ENCODE measurements around the gene NTN4. TPM values are rescaled to one million over a fixed set of nuclear protein-coding genes. Genes with fewer than 3 reads are reported as not detected.

Gene NTN4
- total RNA-seq, 1 donor from 2014 or later = 81.3 TPM

DNA sequence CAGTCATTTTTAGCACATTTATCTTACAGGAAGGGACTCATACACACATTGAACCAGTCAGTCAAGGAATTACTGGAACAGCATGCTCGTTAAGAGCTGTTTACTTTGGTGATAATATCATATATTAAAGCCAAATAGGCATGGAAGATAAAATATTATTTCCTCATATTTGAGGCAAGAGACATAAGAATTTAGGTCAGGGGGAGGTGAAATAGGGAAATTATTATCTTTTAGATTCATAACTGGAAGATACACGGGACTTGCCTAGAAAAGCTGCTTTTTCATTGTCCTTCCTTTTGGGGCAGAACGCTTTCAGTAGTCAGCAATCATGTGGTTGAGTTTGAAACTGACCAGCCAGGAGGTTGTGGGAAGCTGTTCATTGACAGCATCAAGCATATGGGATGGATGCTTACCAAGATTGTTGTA, 72.5 kb downstream of the NTN4 start:
- no peak for DNase-seq (ENCODE audit: low read depth)
- H3K27me3 ChIP-seq (ENCODE audit: control insufficient read depth, insufficient read depth, low read length) = no peaks in the 10 kb centered on the region
- H3K4me3 ChIP-seq (ENCODE audit: low read depth, low read length) = no peak overlapping the region
- TF ChIP-seq, protein P1, sequence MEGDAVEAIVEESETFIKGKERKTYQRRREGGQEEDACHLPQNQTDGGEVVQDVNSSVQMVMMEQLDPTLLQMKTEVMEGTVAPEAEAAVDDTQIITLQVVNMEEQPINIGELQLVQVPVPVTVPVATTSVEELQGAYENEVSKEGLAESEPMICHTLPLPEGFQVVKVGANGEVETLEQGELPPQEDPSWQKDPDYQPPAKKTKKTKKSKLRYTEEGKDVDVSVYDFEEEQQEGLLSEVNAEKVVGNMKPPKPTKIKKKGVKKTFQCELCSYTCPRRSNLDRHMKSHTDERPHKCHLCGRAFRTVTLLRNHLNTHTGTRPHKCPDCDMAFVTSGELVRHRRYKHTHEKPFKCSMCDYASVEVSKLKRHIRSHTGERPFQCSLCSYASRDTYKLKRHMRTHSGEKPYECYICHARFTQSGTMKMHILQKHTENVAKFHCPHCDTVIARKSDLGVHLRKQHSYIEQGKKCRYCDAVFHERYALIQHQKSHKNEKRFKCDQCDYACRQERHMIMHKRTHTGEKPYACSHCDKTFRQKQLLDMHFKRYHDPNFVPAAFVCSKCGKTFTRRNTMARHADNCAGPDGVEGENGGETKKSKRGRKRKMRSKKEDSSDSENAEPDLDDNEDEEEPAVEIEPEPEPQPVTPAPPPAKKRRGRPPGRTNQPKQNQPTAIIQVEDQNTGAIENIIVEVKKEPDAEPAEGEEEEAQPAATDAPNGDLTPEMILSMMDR (IDR thresholded peaks at IDR 0.05; ENCODE audit: insufficient read depth, low read length, poor library complexity, severe bottlenecking) = no peak
- H3K36me3 ChIP-seq (ENCODE audit: control insufficient read depth, insufficient read depth, low read length) = no peaks in the 10 kb centered on the region

DNA sequence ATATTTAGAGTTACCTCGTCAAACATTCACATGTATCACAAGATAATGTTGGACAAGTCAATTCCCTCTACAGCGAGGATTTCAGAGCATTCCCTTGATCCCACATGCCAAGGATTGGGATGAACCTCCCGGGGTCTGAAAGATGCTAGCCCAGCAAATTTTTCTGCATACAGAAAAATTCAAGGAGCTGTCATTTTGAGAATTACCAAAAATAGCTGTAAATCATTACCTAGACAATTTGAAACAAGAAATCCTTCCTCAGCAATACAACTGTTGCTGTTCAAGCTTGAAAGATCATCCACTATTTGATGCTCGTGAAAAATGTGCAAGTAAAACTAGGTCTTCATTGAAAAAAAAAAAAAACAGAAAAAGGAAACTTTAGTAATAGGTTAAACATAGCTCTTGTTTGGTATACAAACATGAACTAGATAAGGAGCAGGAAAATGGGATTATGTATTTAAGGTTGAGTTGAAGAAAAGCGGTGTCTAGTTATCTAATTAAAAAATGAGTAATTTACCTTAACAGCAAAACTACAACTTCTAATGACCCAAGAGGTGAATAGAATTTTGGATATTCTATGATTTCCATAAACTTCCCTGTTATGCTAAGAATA, 73.1 kb downstream of the NTN4 start:
- no peak overlapping the region for H3K4me3 ChIP-seq (ENCODE audit: low read depth, low read length)
- no peaks in the 10 kb centered on the region for H3K36me3 ChIP-seq (ENCODE audit: control insufficient read depth, insufficient read depth, low read length)
- no peak for DNase-seq (ENCODE audit: low read depth)
- H3K27me3 ChIP-seq (ENCODE audit: control insufficient read depth, insufficient read depth, low read length) = no peaks in the 10 kb centered on the region
- TF ChIP-seq, protein P1 (IDR thresholded peaks at IDR 0.05; ENCODE audit: insufficient read depth, low read length, poor library complexity, severe bottlenecking) = no peak

DNA sequence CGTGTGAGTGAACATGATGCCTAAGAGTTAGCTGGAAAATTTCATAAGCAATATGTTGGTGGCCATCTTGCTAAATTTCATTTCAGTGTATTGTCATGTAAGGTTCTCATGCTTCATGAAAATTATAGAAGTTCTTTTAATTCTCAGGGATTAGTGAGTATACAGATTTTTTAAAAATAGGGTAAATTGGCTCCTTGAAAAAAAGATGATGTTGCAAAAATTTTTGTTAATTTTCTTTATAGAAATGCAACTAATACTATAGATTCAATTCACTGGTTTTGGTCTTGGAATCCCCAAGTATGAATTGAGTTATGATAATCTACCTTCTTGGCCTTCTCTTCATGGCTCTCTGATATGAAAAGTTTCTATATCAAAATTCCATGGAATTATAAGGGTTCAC, 75.4 kb downstream of the NTN4 start:
- Histone ChIP-seq H3K4me3 (ENCODE audit: low read depth, low read length) (no peak overlapping the region), H3K36me3 (ENCODE audit: control insufficient read depth, insufficient read depth, low read length) (no peaks in the 10 kb centered on the region), H3K27me3 (ENCODE audit: control insufficient read depth, insufficient read depth, low read length) (no peaks in the 10 kb centered on the region)
- no peak for DNase-seq (ENCODE audit: low read depth)
- TF ChIP-seq, protein P1 (IDR thresholded peaks at IDR 0.05; ENCODE audit: insufficient read depth, low read length, poor library complexity, severe bottlenecking) = no peak

DNA sequence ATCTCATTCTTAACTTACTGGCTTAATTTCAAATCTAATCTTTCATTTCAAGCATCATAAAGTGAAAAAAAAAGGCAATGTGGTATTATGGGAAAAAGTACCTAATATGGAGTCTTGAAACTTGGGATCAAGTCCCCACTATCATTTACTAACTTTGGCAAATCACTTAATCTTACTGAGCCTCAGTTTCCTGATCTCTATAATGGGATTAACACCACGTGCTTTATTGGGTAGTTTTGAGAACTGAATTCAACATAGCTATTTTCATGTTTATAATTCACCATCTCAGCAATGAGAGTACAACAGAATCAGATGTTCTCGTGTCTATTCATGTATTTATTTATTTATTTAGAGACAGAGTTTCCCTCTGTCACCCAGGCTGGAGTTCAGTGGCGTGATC, 78.3 kb downstream of the NTN4 start:
- no peak overlapping the region for H3K4me3 ChIP-seq (ENCODE audit: low read depth, low read length)
- no peaks in the 10 kb centered on the region for H3K27me3 ChIP-seq (ENCODE audit: control insufficient read depth, insufficient read depth, low read length)
- H3K36me3 ChIP-seq (ENCODE audit: control insufficient read depth, insufficient read depth, low read length) = no peaks in the 10 kb centered on the region
- TF ChIP-seq, protein P1 (IDR thresholded peaks at IDR 0.05; ENCODE audit: insufficient read depth, low read length, poor library complexity, severe bottlenecking) = no peak
- no peak for DNase-seq (ENCODE audit: low read depth)

DNA sequence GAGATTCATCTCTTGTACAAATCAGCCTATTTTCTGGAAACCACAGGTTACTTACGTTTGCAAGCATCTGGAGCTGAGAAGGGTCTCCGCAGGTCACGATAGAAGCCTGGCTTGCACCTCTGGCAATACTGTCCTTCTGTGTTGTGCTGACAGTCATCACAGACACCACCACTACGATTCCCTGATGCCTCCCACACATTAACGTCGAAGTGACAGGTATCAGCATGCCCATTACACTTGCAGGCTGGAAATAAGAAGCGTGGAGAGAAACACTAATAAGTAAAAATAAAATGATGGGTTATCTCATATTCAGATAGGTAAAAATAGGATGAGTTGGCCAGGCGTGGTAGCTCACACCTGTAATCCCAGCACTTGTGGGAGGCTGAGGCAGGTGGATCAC, 80.2 kb downstream of the NTN4 start:
- no peak for DNase-seq (ENCODE audit: low read depth)
- Histone ChIP-seq H3K36me3 (ENCODE audit: control insufficient read depth, insufficient read depth, low read length) (peaks cover 1% of the 10 kb centered on the region), H3K4me3 (ENCODE audit: low read depth, low read length) (no peak overlapping the region), H3K27me3 (ENCODE audit: control insufficient read depth, insufficient read depth, low read length) (no peaks in the 10 kb centered on the region)
- TF ChIP-seq, protein P1 (IDR thresholded peaks at IDR 0.05; ENCODE audit: insufficient read depth, low read length, poor library complexity, severe bottlenecking) = no peak

DNA sequence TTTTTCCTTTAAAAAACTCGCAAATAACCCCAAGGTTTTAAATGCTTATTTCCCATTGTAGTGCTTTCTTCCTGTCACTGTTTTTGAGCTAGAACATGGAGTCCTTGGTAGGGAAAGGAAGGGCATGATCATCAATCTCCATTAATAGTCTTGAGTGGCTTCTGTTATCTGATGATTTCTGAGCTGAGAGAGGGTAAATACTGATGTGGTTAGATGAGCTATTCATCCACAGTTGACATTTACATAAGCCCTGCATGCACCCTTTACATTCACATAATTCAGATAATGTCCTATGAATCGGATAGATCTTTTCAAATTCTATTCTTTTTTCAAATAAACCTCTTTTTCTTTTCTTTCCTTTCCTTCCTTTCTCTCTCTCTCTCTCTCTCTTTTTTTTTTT, 81.4 kb downstream of the NTN4 start:
- Histone ChIP-seq H3K27me3 (ENCODE audit: control insufficient read depth, insufficient read depth, low read length) (no peaks in the 10 kb centered on the region), H3K36me3 (ENCODE audit: control insufficient read depth, insufficient read depth, low read length) (peaks cover 1% of the 10 kb centered on the region), H3K4me3 (ENCODE audit: low read depth, low read length) (no peak overlapping the region)
- TF ChIP-seq, protein P1 (IDR thresholded peaks at IDR 0.05; ENCODE audit: insufficient read depth, low read length, poor library complexity, severe bottlenecking) = no peak
- DNase-seq (ENCODE audit: low read depth) = no peak
